Activated B cell treated with CpG ODN at 0.5 μM for 24 hours (primary cell): Measurements from ENCODE around the gene OTOP3. TPM values are rescaled to one million over a fixed set of nuclear protein-coding genes. Genes with fewer than 3 reads are reported as not detected.

Source experiments
- ATAC-seq: fragments of 200-7000 bp; cut with Tn5 transposase; one replicate; pipeline ENCODE4 v1.10.0; 2021; ENCODE audit warnings: low read depth, mild to moderate bottlenecking, moderate library complexity
- CTCF ChIA-PET: fragments of 350-600 bp; sonication (Branson Sonifier 250); formaldehyde crosslinking; loops from one replicate; lab custom pipeline; 2021; ENCODE audit warnings: antibody characterized with exemption; lab: Charles Lee
- POLR2A ChIA-PET: fragments of 350-600 bp; sonication (Branson Sonifier 250); formaldehyde crosslinking; loops from one replicate; lab custom pipeline; 2021; ENCODE audit warnings: antibody characterized with exemption; lab: Charles Lee
- DNase-seq: peaks from one replicate; pipeline ENCODE4 v3.0.0; 2022
- H3K27ac Mint-ChIP-seq: one replicate; pipeline ENCODE4 v1.8.0; 2020; ENCODE audit warnings: mixed read lengths
- H3K27me3 Mint-ChIP-seq: one replicate; pipeline ENCODE4 v1.8.0; 2021; ENCODE audit warnings: mixed read lengths
- H3K36me3 Mint-ChIP-seq: one replicate; pipeline ENCODE4 v1.8.0; 2021; ENCODE audit warnings: low read depth, mixed read lengths
- H3K4me1 Mint-ChIP-seq: one replicate; pipeline ENCODE4 v1.8.0; 2021; ENCODE audit warnings: mixed read lengths
- H3K4me3 Mint-ChIP-seq: one replicate; pipeline ENCODE4 v1.8.0; 2020; ENCODE audit warnings: mild to moderate bottlenecking, mixed read lengths
- H3K9me3 Mint-ChIP-seq: one replicate; pipeline ENCODE4 v1.8.0; 2020; ENCODE audit warnings: mixed read lengths
- CTCF ChIP-seq: fragments of 200-600 bp; IDR thresholded peaks from one replicate; pipeline ENCODE4 v1.8.0; 2022; ENCODE audit warnings: antibody characterized with exemption, mild to moderate bottlenecking
- intact Hi-C: fragments of 100-400 bp; cut with micrococcal nuclease; formaldehyde crosslinking; loops from one replicate; pipeline ENCODE4 v1.15.1; 2024
- total RNA-seq: library from RNA; stranded (reverse); gene quantifications from 2 replicates; pipeline ENCODE4 v1.2.3, GENCODE V29; 2022

OTOP3 gene
- total RNA-seq, 1 donor from 2014 or later: not detected

GRCh38 chr17:74957935-74958740 is 22.4 kb downstream of the OTOP3 start:
- no peak overlapping the region for H3K27ac Mint-ChIP-seq
- H3K9me3 Mint-ChIP-seq: no peaks in the 10 kb centered on the region
- H3K36me3 Mint-ChIP-seq: no peaks in the 10 kb centered on the region
- peaks cover 6% of the 10 kb centered on the region for H3K27me3 Mint-ChIP-seq
- H3K4me1 Mint-ChIP-seq: peaks cover 9% of the 10 kb centered on the region
- ChIA-PET CTCF (interaction anchor here (0.7 to 1.7 kb wide), 19 partner anchors 11 to 454 kb away, joined by 3 to 13 read pairs (median 3); partner anchors contain the start of genes CD300H, HID1, NUP85 and OTOP2), POLR2A (interaction anchor here (1.1 kb wide), 1 partner anchor 246 kb away, joined by 5 read pairs; no protein-coding TSS in a partner anchor)
- DNase-seq (peak; percentile 80), ATAC-seq (peak; percentile 83)
- no peak overlapping the region for H3K4me3 Mint-ChIP-seq
- intact Hi-C loops: loop anchor here (1.0 to 5.0 kb wide), 3 partner anchors 35 to 301 kb away; partner anchors contain the start of gene USH1G
- TF ChIP-seq CTCF: peak; percentile 31

- Mint-ChIP-seq H3K27me3 (peaks cover 4% of the 10 kb centered on the region), H3K9me3 (no peaks in the 10 kb centered on the region), H3K4me1 (peaks cover 9% of the 10 kb centered on the region), H3K36me3 (no peaks in the 10 kb centered on the region), H3K4me3 (no peak overlapping the region), H3K27ac (no peak overlapping the region)
- TF ChIP-seq CTCF: no peak
- ChIA-PET CTCF (interaction anchor here (0.6 to 3.8 kb wide), 18 partner anchors 10 to 311 kb away, joined by 3 to 78 read pairs (median 7); partner anchors contain the start of genes ARMC7, HID1, MIF4GD and MRPL58), POLR2A (interaction anchor here (0.7 to 1.9 kb wide), 2 partner anchors 53 to 211 kb away, joined by 3 to 15 read pairs; partner anchors contain the start of gene MRPL58)
- intact Hi-C loops: loop anchor here (2.0 to 5.0 kb wide), 2 partner anchors 87 to 303 kb away; partner anchors contain the start of genes ATP5PD and KCTD2
- DNase-seq (no peak), ATAC-seq (no peak)
Observed at GRCh38 chr17:74959826-74960515, 24.3 kb downstream of the OTOP3 start.

- DNase-seq: peak; percentile 34
Observed at GRCh38 chr17:74960570-74961342, 25.1 kb downstream of the OTOP3 start.

More at GRCh38 chr17:74960570-74961342, 25.1 kb downstream of the OTOP3 start:
- Mint-ChIP-seq H3K4me3 (no peak overlapping the region), H3K9me3 (no peaks in the 10 kb centered on the region), H3K27ac (no peak overlapping the region), H3K4me1 (peaks cover 9% of the 10 kb centered on the region), H3K27me3 (peaks cover 4% of the 10 kb centered on the region), H3K36me3 (no peaks in the 10 kb centered on the region)
- peak; percentile 50 for ATAC-seq
- intact Hi-C loops: loop anchor here (1.0 to 2.0 kb wide), 8 partner anchors 52 to 452 kb away; partner anchors contain the start of genes ATP5PD, KCTD2 and MRPL58
- POLR2A ChIA-PET: interaction anchor here (0.5 to 2.0 kb wide), 14 partner anchors 12 to 523 kb away, joined by 3 to 15 read pairs (median 5); partner anchors contain the start of genes ARMC7, ATP5PD, HID1 and KCTD2
- TF ChIP-seq CTCF: no peak
- CTCF ChIA-PET: interaction anchor here (0.6 to 3.8 kb wide), 43 partner anchors 9 to 452 kb away, joined by 3 to 78 read pairs (median 4); partner anchors contain the start of genes ARMC7, ATP5PD, CDR2L and HID1
